Brain microvascular endothelial cell (primary cell): ENCODE results near the gene RCAN2.

Experiments used
- DNase-seq: peaks from one replicate; pipeline ENCODE4 v3.0.0-alpha.2; 2020
- H3K27ac ChIP-seq: fragments of 250-450 bp; sonication (Bioruptor Pico); 2 replicates; pipeline ENCODE4 v1.5.1; 2020; ENCODE audit warnings: mild to moderate bottlenecking, moderate library complexity
- H3K27me3 ChIP-seq: fragments of 250-450 bp; sonication (Bioruptor Pico); replicated peaks from 2 replicates; pipeline ENCODE4 v1.5.1; 2020; ENCODE audit warnings: mild to moderate bottlenecking
- H3K36me3 ChIP-seq: fragments of 250-450 bp; sonication (Bioruptor Pico); replicated peaks from 2 replicates; pipeline ENCODE4 v1.5.1; 2020; ENCODE audit warnings: mild to moderate bottlenecking
- H3K4me3 ChIP-seq: 2 replicates; pipeline ENCODE4 v1.5.1; 2011; ENCODE audit warnings: low read depth, mild to moderate bottlenecking, control low read depth, low read length, moderate library complexity
- in situ Hi-C: cut with HindIII; loops from 2 replicates; pipeline ENCODE4 v1.10.0; 2017; ENCODE audit warnings: low sequenced_read_pairs, low pct_ligation_motif_present
- TF ChIP-seq, protein P1 (sequence below): IDR thresholded peaks from 2 replicates; pipeline ENCODE4 v1.5.1; 2011; ENCODE audit warnings: low read depth, mild to moderate bottlenecking, moderate library complexity, low read length, control low read depth, inconsistent platforms; ENCODE audit errors: missing control alignments

The RCAN2 gene

DNA sequence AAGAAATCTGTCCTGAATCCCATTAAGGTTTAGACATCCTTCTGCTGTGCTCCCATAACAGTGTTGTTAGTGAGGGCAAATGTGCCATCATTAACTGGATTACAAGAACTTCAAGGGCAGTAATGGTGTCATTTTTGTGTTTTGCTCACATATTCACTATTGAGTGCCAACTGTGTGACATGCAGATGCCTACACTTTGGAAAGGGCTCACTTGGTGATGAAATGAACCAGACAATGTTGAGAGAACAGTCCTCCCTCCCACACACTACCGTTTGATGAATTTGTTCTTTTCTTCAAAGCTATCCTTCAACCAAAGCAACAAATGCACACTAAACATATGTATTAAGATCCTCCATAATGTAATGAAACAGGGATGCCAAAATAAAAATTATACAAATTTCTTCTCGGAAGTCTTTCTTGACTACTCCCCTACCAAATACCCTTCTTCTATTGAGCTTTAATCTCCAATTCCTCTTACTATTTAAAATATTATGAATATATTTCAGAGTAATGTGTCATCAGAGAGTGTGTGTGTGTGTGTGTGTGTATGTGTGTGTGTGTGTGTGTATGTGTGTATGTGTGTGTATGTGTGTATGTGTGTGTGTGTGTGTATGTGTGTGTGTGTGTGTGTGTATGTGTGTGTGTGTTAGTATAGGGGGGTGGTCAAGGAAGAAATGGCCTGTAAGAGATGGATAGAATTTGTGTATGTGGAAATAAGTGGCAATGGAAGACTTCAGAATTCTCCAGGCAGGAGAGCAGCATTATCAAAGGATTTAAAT lies 228.1 kb downstream of the RCAN2 start:
- no peaks in the 10 kb centered on the region for H3K36me3 ChIP-seq
- no peak overlapping the region for H3K4me3 ChIP-seq
- H3K27me3 ChIP-seq, result no peaks in the 10 kb centered on the region
- TF ChIP-seq, protein P1, sequence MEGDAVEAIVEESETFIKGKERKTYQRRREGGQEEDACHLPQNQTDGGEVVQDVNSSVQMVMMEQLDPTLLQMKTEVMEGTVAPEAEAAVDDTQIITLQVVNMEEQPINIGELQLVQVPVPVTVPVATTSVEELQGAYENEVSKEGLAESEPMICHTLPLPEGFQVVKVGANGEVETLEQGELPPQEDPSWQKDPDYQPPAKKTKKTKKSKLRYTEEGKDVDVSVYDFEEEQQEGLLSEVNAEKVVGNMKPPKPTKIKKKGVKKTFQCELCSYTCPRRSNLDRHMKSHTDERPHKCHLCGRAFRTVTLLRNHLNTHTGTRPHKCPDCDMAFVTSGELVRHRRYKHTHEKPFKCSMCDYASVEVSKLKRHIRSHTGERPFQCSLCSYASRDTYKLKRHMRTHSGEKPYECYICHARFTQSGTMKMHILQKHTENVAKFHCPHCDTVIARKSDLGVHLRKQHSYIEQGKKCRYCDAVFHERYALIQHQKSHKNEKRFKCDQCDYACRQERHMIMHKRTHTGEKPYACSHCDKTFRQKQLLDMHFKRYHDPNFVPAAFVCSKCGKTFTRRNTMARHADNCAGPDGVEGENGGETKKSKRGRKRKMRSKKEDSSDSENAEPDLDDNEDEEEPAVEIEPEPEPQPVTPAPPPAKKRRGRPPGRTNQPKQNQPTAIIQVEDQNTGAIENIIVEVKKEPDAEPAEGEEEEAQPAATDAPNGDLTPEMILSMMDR, result no peak
- in situ Hi-C loops, result no loop called here
- DNase-seq, result no peak
- H3K27ac ChIP-seq, result no peak overlapping the region

GRCh38 chr6:46258249-46258648 lies 233.0 kb downstream of the RCAN2 start:
- H3K27ac ChIP-seq, result no peak overlapping the region
- no peaks in the 10 kb centered on the region for H3K36me3 ChIP-seq
- in situ Hi-C loops, result no loop called here
- H3K27me3 ChIP-seq, result no peaks in the 10 kb centered on the region
- TF ChIP-seq, protein P1, result no peak
- DNase-seq, result no peak
- H3K4me3 ChIP-seq, result no peak overlapping the region

- Histone ChIP-seq H3K27ac (no peak overlapping the region), H3K36me3 (no peaks in the 10 kb centered on the region), H3K27me3 (no peaks in the 10 kb centered on the region), H3K4me3 (no peak overlapping the region)
- in situ Hi-C loops, result no loop called here
- TF ChIP-seq, protein P1, result no peak
- no peak for DNase-seq
These were observed 235.7 kb downstream of the RCAN2 start for GRCh38 chr6:46255528-46255927.

GRCh38 chr6:46254946-46255345 lies 236.3 kb downstream of the RCAN2 start:
- H3K27me3 ChIP-seq, result no peaks in the 10 kb centered on the region
- TF ChIP-seq, protein P1, result no peak
- H3K4me3 ChIP-seq, result no peak overlapping the region
- DNase-seq, result no peak
- in situ Hi-C loops, result no loop called here
- no peak overlapping the region for H3K27ac ChIP-seq
- H3K36me3 ChIP-seq, result no peaks in the 10 kb centered on the region

GRCh38 chr6:46254331-46254730 lies 236.9 kb downstream of the RCAN2 start:
- DNase-seq, result no peak
- Histone ChIP-seq H3K36me3 (no peaks in the 10 kb centered on the region), H3K27me3 (no peaks in the 10 kb centered on the region), H3K27ac (no peak overlapping the region), H3K4me3 (no peak overlapping the region)
- in situ Hi-C loops, result no loop called here
- TF ChIP-seq, protein P1, result no peak
